ENCODE data around the gene LDLRAD2.

GRCh38 chr1:21873174-21873573 is 61.1 kb downstream of the LDLRAD2 start:
- TF ChIP-seq LEF1 (IDR thresholded peaks at IDR 0.05; ENCODE audit: borderline replicate concordance) (no peak), ARNT (IDR thresholded peaks at IDR 0.05) (no peak), FOXA1 (IDR thresholded peaks at IDR 0.05) (no peak), ZNF384 (IDR thresholded peaks at IDR 0.05) (no peak), BHLHE40 (IDR thresholded peaks at IDR 0.05; ENCODE audit: borderline replicate concordance) (no peak), SUZ12 (IDR thresholded peaks at IDR 0.05) (no peak), NFRKB (IDR thresholded peaks at IDR 0.05) (no peak), CTBP1 (IDR thresholded peaks at IDR 0.05; ENCODE audit: borderline replicate concordance) (no peak), SP1 (IDR thresholded peaks at IDR 0.05) (no peak), ELF4 (IDR thresholded peaks at IDR 0.05) (no peak), FOXK2 (IDR thresholded peaks at IDR 0.05) (no peak), FOXM1 (IDR thresholded peaks at IDR 0.05; ENCODE audit: borderline replicate concordance) (no peak)
